Effector memory CD4-positive, alpha-beta T cell (primary cell): ENCODE data around the gene TMEM132C.

Experiments used
- DNase-seq, 3 donors: peaks; one replicate each; pipeline ENCODE4 v3.0.0-alpha.2; 2020
- H3K27ac ChIP-seq: 2 replicates; pipeline ENCODE4 v1.7.0; 2013; ENCODE audit warnings: mild to moderate bottlenecking, low read length, moderate library complexity; ENCODE audit not compliant: insufficient read depth, poor library complexity, severe bottlenecking
- H3K27me3 ChIP-seq: replicated peaks from 2 replicates; pipeline ENCODE4 v1.7.0; 2013; ENCODE audit warnings: mild to moderate bottlenecking, low read length; ENCODE audit not compliant: insufficient read depth, control insufficient read depth, poor library complexity, severe bottlenecking
- H3K36me3 ChIP-seq: 2 replicates; pipeline ENCODE4 v1.7.0; 2013; ENCODE audit warnings: mild to moderate bottlenecking, low read length, moderate library complexity; ENCODE audit not compliant: control insufficient read depth, insufficient read depth
- H3K4me1 ChIP-seq: 2 replicates; pipeline ENCODE4 v1.7.0; 2013; ENCODE audit warnings: low read length, mild to moderate bottlenecking; ENCODE audit not compliant: control insufficient read depth, insufficient read depth, poor library complexity, severe bottlenecking
- H3K4me3 ChIP-seq: 2 replicates; pipeline ENCODE4 v1.7.0; 2013; ENCODE audit warnings: low read length, low read depth, mild to moderate bottlenecking; ENCODE audit not compliant: insufficient read depth, poor library complexity, severe bottlenecking
- H3K9me3 ChIP-seq: 2 replicates; pipeline ENCODE4 v1.7.0; 2013; ENCODE audit warnings: mild to moderate bottlenecking, low read length, moderate library complexity; ENCODE audit not compliant: control insufficient read depth

Gene TMEM132C

GRCh38 chr12:128537668-128538067 lies 270.7 kb downstream of the TMEM132C start:
- Histone ChIP-seq H3K4me1 (no peaks in the 10 kb centered on the region), H3K27me3 (no peaks in the 10 kb centered on the region), H3K4me3 (no peak overlapping the region), H3K9me3 (no peaks in the 10 kb centered on the region), H3K27ac (no peak overlapping the region), H3K36me3 (no peaks in the 10 kb centered on the region)
- no peak for DNase-seq

- H3K4me1 ChIP-seq, result no peaks in the 10 kb centered on the region
- H3K9me3 ChIP-seq, result no peaks in the 10 kb centered on the region
- no peak for DNase-seq
These were observed 275.9 kb downstream of the TMEM132C start for GRCh38 chr12:128542844-128543243.

GRCh38 chr12:128543460-128543859 lies 276.5 kb downstream of the TMEM132C start:
- Histone ChIP-seq H3K27ac (no peak overlapping the region), H3K36me3 (no peaks in the 10 kb centered on the region), H3K4me1 (no peaks in the 10 kb centered on the region), H3K27me3 (no peaks in the 10 kb centered on the region), H3K4me3 (no peak overlapping the region), H3K9me3 (no peaks in the 10 kb centered on the region)
- no peak for DNase-seq

More at GRCh38 chr12:128542844-128543243, 275.9 kb downstream of the TMEM132C start:
- H3K4me3 ChIP-seq, result no peak overlapping the region
- H3K27me3 ChIP-seq, result no peaks in the 10 kb centered on the region
- no peak overlapping the region for H3K27ac ChIP-seq
- no peaks in the 10 kb centered on the region for H3K36me3 ChIP-seq

- no peak overlapping the region for H3K4me3 ChIP-seq
- H3K9me3 ChIP-seq, result no peaks in the 10 kb centered on the region
- no peak for DNase-seq
- H3K27me3 ChIP-seq, result no peaks in the 10 kb centered on the region
- no peaks in the 10 kb centered on the region for H3K4me1 ChIP-seq
- no peaks in the 10 kb centered on the region for H3K36me3 ChIP-seq
- H3K27ac ChIP-seq, result no peak overlapping the region
These were observed 277.0 kb downstream of the TMEM132C start for GRCh38 chr12:128543971-128544370.

GRCh38 chr12:128548949-128549348 lies 282.0 kb downstream of the TMEM132C start:
- Histone ChIP-seq H3K36me3 (no peaks in the 10 kb centered on the region), H3K27ac (no peak overlapping the region), H3K4me1 (no peaks in the 10 kb centered on the region), H3K4me3 (no peak overlapping the region), H3K9me3 (no peaks in the 10 kb centered on the region), H3K27me3 (no peaks in the 10 kb centered on the region)
- no peak for DNase-seq

- Histone ChIP-seq H3K27ac (no peak overlapping the region), H3K9me3 (no peaks in the 10 kb centered on the region), H3K27me3 (no peaks in the 10 kb centered on the region), H3K36me3 (no peaks in the 10 kb centered on the region), H3K4me1 (no peaks in the 10 kb centered on the region), H3K4me3 (no peak overlapping the region)
- no peak for DNase-seq
These were observed 282.7 kb downstream of the TMEM132C start for GRCh38 chr12:128549601-128550218.

- Histone ChIP-seq H3K36me3 (no peaks in the 10 kb centered on the region), H3K4me3 (no peak overlapping the region), H3K27me3 (no peaks in the 10 kb centered on the region), H3K4me1 (no peaks in the 10 kb centered on the region), H3K27ac (no peak overlapping the region), H3K9me3 (no peaks in the 10 kb centered on the region)
- DNase-seq, result no peak
These were observed 284.3 kb downstream of the TMEM132C start for GRCh38 chr12:128551266-128551665.

GRCh38 chr12:128554546-128555304 lies 287.8 kb downstream of the TMEM132C start:
- no peaks in the 10 kb centered on the region for H3K27me3 ChIP-seq
- H3K36me3 ChIP-seq, result no peaks in the 10 kb centered on the region
- no peak overlapping the region for H3K4me3 ChIP-seq
- no peaks in the 10 kb centered on the region for H3K4me1 ChIP-seq
- DNase-seq, result no peak
- H3K9me3 ChIP-seq, result no peaks in the 10 kb centered on the region
- H3K27ac ChIP-seq, result no peak overlapping the region

- Histone ChIP-seq H3K36me3 (no peaks in the 10 kb centered on the region), H3K4me1 (no peaks in the 10 kb centered on the region), H3K27me3 (no peaks in the 10 kb centered on the region), H3K4me3 (no peak overlapping the region), H3K27ac (no peak overlapping the region), H3K9me3 (no peaks in the 10 kb centered on the region)
- DNase-seq, result no peak
These were observed 290.3 kb downstream of the TMEM132C start for GRCh38 chr12:128557231-128557630.

- DNase-seq, result no peak
- Histone ChIP-seq H3K27ac (no peak overlapping the region), H3K9me3 (no peaks in the 10 kb centered on the region), H3K27me3 (no peaks in the 10 kb centered on the region), H3K4me1 (no peaks in the 10 kb centered on the region), H3K4me3 (no peak overlapping the region), H3K36me3 (no peaks in the 10 kb centered on the region)
These were observed 298.0 kb downstream of the TMEM132C start for GRCh38 chr12:128564956-128565355.
